RKO (cell line): ENCODE measurements around the gene MFSD1.

Experiments
- DNase-seq: peaks from one replicate; pipeline ENCODE4 v3.0.0-alpha.2; 2016; ENCODE audit warnings: low spot score

MFSD1 gene

GRCh38 chr3:158801696-158802408 is at the start of gene MFSD1:
MFSD1 (plus strand) TSS chr3:158802054; CDS start chr3:158802153, 99 bp downstream.
- peak; percentile 95 for DNase-seq

- no peak for DNase-seq
These were observed 48.0 kb upstream of the MFSD1 start for GRCh38 chr3:158753854-158754253.

- no peak for DNase-seq
These were observed 46.4 kb upstream of the MFSD1 start for GRCh38 chr3:158755421-158755820.

- DNase-seq: no peak
These were observed 40.5 kb upstream of the MFSD1 start for GRCh38 chr3:158761350-158761749.

- no peak for DNase-seq
These were observed 39.2 kb upstream of the MFSD1 start for GRCh38 chr3:158762701-158763100.

GRCh38 chr3:158763421-158763820 is 38.4 kb upstream of the MFSD1 start:
- DNase-seq: no peak

GRCh38 chr3:158765518-158766205 is 36.2 kb upstream of the MFSD1 start:
- DNase-seq: no peak

GRCh38 chr3:158766364-158766763 is 35.5 kb upstream of the MFSD1 start:
- DNase-seq: no peak

GRCh38 chr3:158768361-158768787 is 33.5 kb upstream of the MFSD1 start:
- DNase-seq: no peak

- DNase-seq: no peak
These were observed 32.8 kb upstream of the MFSD1 start for GRCh38 chr3:158768881-158769543.

- no peak for DNase-seq
These were observed 32.3 kb upstream of the MFSD1 start for GRCh38 chr3:158769549-158769948.

GRCh38 chr3:158769952-158770740 is 31.7 kb upstream of the MFSD1 start:
- DNase-seq: no peak

GRCh38 chr3:158770741-158771350 is 31.0 kb upstream of the MFSD1 start:
- DNase-seq: no peak

GRCh38 chr3:158771577-158771976 is 30.3 kb upstream of the MFSD1 start:
- no peak for DNase-seq

- DNase-seq: no peak
These were observed 29.9 kb upstream of the MFSD1 start for GRCh38 chr3:158771982-158772381.

- no peak for DNase-seq
These were observed 28.7 kb upstream of the MFSD1 start for GRCh38 chr3:158773166-158773565.

GRCh38 chr3:158773845-158774830 is 27.7 kb upstream of the MFSD1 start:
- no peak for DNase-seq

GRCh38 chr3:158774965-158775364 is 26.9 kb upstream of the MFSD1 start:
- DNase-seq: no peak

- DNase-seq: no peak
These were observed 26.1 kb upstream of the MFSD1 start for GRCh38 chr3:158775426-158776410.
